K562 (cell line): ENCODE measurements around the gene HIVEP1. TPM values are rescaled to one million over a fixed set of nuclear protein-coding genes. Genes with fewer than 3 reads are reported as not detected.
A peak's percentile ranks its signal among the peaks of the same experiment; 100 is the strongest.

ENCODE experiments used
- ATAC-seq: fragments of 200-7000 bp; cut with Tn5 transposase; 3 replicates; pipeline ENCODE4 v1.9.1; 2020; ENCODE audit warnings: moderate library complexity
- BruUV-seq: library from RNA; stranded (reverse); fragments of 400-500 nt; replicated peaks from 2 replicates; lab custom pipeline; 2021; lab: Mats Ljungman, UMichigan
- CTCF ChIA-PET: fragments of 300-600 bp; formaldehyde crosslinking; extraction: SDS; loops from one replicate; lab custom pipeline; 2021; ENCODE audit warnings: low intra/inter-chr PET ratio; lab: Yijun Ruan, JAX
- POLR2A ChIA-PET: fragments of 300-600, 350-650 bp; sonication (Branson Sonifier 250); formaldehyde crosslinking; extraction: SDS; loops from one replicate; lab custom pipeline; 2021; ENCODE audit warnings: antibody characterized with exemption, inconsistent platforms; lab: Yijun Ruan, JAX
- DNase-seq, 4 experiments: peaks; one replicate each; pipeline versions ENCODE4 v3.0.0 to v3.0.0-alpha.2; 2011 to 2018; ENCODE audit warnings: low spot score in 3 of 4, mixed read lengths in 3 of 4; ENCODE audit errors: extremely low read depth in 1 of 4
- FAIRE-seq: peaks from 2 replicates; lab custom pipeline; 2011; peaks lifted over from hg19 to GRCh38; lab: Jason Lieb, UNC
- H2AFZ ChIP-seq: 2 replicates; pipeline ENCODE4 v1.6.0; 2011; ENCODE audit warnings: low read depth, low read length, control low read depth, inconsistent platforms
- H3K27ac ChIP-seq: fragments of 200-600 bp; 3 replicates; pipeline ENCODE4 v1.8.0; 2011; ENCODE audit warnings: low read depth, mild to moderate bottlenecking, control low read depth, inconsistent platforms, low read length, moderate library complexity, mixed read lengths; ENCODE audit errors: extremely low read depth
- H3K27me3 ChIP-seq, 2 experiments: fragments of 300-600 bp in 1 of 2; 2 replicates in 1 of 2; 3 replicates in 1 of 2; pipeline versions ENCODE4 v1.6.0 to v1.8.0; 2011; ENCODE audit warnings: inconsistent platforms in 2 of 2, low read length in 2 of 2, mild to moderate bottlenecking in 1 of 2, mixed read lengths in 1 of 2, moderate library complexity in 1 of 2; ENCODE audit not compliant: control insufficient read depth in 2 of 2, insufficient read depth in 2 of 2
- H3K36me3 ChIP-seq: fragments of 300-600 bp; 3 replicates; pipeline ENCODE4 v1.8.0; 2011; ENCODE audit warnings: mild to moderate bottlenecking, low read length, inconsistent platforms; ENCODE audit not compliant: control insufficient read depth, insufficient read depth
- H3K4me1 ChIP-seq, 2 experiments: fragments of 200-600 bp in 1 of 2; replicated peaks in 1 of 2; 2 replicates in 1 of 2; 3 replicates in 1 of 2; pipeline versions ENCODE4 v1.5.1 to v1.8.0; 2011; ENCODE audit warnings: inconsistent platforms in 2 of 2, low read length in 2 of 2, mild to moderate bottlenecking in 1 of 2, mixed read lengths in 1 of 2, moderate library complexity in 1 of 2; ENCODE audit not compliant: control insufficient read depth in 2 of 2, insufficient read depth in 2 of 2
- H3K4me2 ChIP-seq: 2 replicates; pipeline ENCODE4 v1.6.1; 2011; ENCODE audit warnings: low read length, control low read depth, inconsistent platforms, mixed read lengths; ENCODE audit not compliant: insufficient read depth
- H3K4me3 ChIP-seq: fragments of 200-600 bp; sonication (generic), shearing (Covaris generic); 2 replicates; pipeline ENCODE4 v1.5.1; 2016; ENCODE audit warnings: control low read depth, inconsistent platforms
- H3K79me2 ChIP-seq: fragments of 200-600 bp; 3 replicates; pipeline ENCODE4 v1.8.0; 2011; ENCODE audit warnings: low read length, inconsistent platforms; ENCODE audit not compliant: control insufficient read depth, insufficient read depth
- H3K9ac ChIP-seq, 2 experiments: 2 replicates each; pipeline versions ENCODE4 v1.6.0 to v1.6.1; 2011; ENCODE audit warnings: low read depth in 2 of 2, low read length in 2 of 2, control low read depth in 1 of 2, inconsistent platforms in 1 of 2, mild to moderate bottlenecking in 1 of 2, mixed read lengths in 1 of 2; ENCODE audit not compliant: insufficient read depth in 1 of 2
- H3K9me1 ChIP-seq: one replicate; pipeline ENCODE4 v1.6.0; 2011; ENCODE audit warnings: inconsistent platforms, mild to moderate bottlenecking, low read length, moderate library complexity; ENCODE audit not compliant: control insufficient read depth, insufficient read depth
- H3K9me3 ChIP-seq: replicated peaks from 2 replicates; pipeline ENCODE4 v1.5.1; 2011; ENCODE audit warnings: low read depth, low read length, inconsistent platforms; ENCODE audit not compliant: control insufficient read depth, insufficient read depth
- H4K20me1 ChIP-seq: replicated peaks from 2 replicates; pipeline ENCODE4 v1.6.1; 2011; ENCODE audit warnings: low read length, inconsistent platforms, mixed read lengths; ENCODE audit not compliant: control insufficient read depth, insufficient read depth
- BRF1 ChIP-seq: IDR thresholded peaks from 3 replicates; pipeline ENCODE4 v1.6.1; 2011; ENCODE audit warnings: borderline replicate concordance, mild to moderate bottlenecking; ENCODE audit not compliant: insufficient read length; ENCODE audit errors: extremely low read depth
- CBFA2T2 ChIP-seq: fragments of 450-650 bp; conservative IDR thresholded peaks from 2 replicates; pipeline ENCODE4 v1.6.1; 2017; ENCODE audit warnings: mild to moderate bottlenecking
- EZH2 ChIP-seq: IDR thresholded peaks from 2 replicates; pipeline ENCODE4 v1.6.1; 2012; ENCODE audit warnings: low read depth, mild to moderate bottlenecking, inconsistent platforms, low read length, borderline replicate concordance
- FOXK2 ChIP-seq, 2 experiments: fragments of 450-650 bp; IDR thresholded peaks in 1 of 2; conservative IDR thresholded peaks in 1 of 2; 2 replicates each; pipeline ENCODE4 v1.6.1; 2016; ENCODE audit warnings: low read depth in 2 of 2, mild to moderate bottlenecking in 1 of 2
- MBD1 ChIP-seq: fragments of 250-450 bp; sonication (Bioruptor Pico); IDR thresholded peaks from 2 replicates; pipeline ENCODE4 v1.8.0; 2022; ENCODE audit warnings: inconsistent platforms
- NFIC ChIP-seq: fragments of 450-650 bp; IDR thresholded peaks from 2 replicates; pipeline ENCODE4 v1.6.1; 2017; ENCODE audit warnings: mild to moderate bottlenecking, inconsistent platforms
- NR3C1 ChIP-seq: sonication (generic); formaldehyde crosslinking; IDR thresholded peaks from 2 replicates; pipeline ENCODE4 v1.8.1; 2022; ENCODE audit warnings: missing genetic modification reagents
- RAD21 ChIP-seq, 2 experiments: fragments of 250-450 bp in 1 of 2; fragments of 450-650 bp in 1 of 2; sonication (Bioruptor Pico) in 1 of 2; formaldehyde crosslinking in 1 of 2; IDR thresholded peaks in 1 of 2; conservative IDR thresholded peaks in 1 of 2; 2 replicates each; pipeline versions ENCODE4 v1.4.0 to v1.8.0; 2020 to 2022; ENCODE audit warnings: mild to moderate bottlenecking in 2 of 2, moderate library complexity in 1 of 2
- SOX6 ChIP-seq: fragments of 450-650 bp; IDR thresholded peaks from 2 replicates; pipeline ENCODE4 v1.6.1; 2014; ENCODE audit warnings: mild to moderate bottlenecking
- TCF7L2 ChIP-seq: fragments of 150-350 bp; IDR thresholded peaks from 2 replicates; pipeline ENCODE4 v1.6.1; 2016; ENCODE audit warnings: low read depth, mild to moderate bottlenecking, low read length, moderate library complexity
- ZKSCAN8 ChIP-seq: fragments of 200-800 bp; sonication (Bioruptor generic); IDR thresholded peaks from 2 replicates; pipeline ENCODE4 v1.6.1; 2016; ENCODE audit warnings: missing genetic modification characterization, missing compliant biosample characterization
- WGBS: fragments of 100-300 bp; shearing (Covaris generic); methylation state at CpG from one replicate; pipeline ENCODE4 v1.1.6; 2016; ENCODE audit warnings: low coverage, mixed read lengths; ENCODE audit not compliant: insufficient coverage; ENCODE audit errors: missing lambda C conversion rate; 5-methylcytosine and 5-hydroxymethylcytosine counted together
- in situ Hi-C: fragments of 300-500 bp; cut with MboI; formaldehyde crosslinking; loops from 4 replicates; pipeline ENCODE4 v1.15.0; 2018; ENCODE audit warnings: inconsistent platforms, mixed read lengths
- intact Hi-C: fragments of 100-400 bp; cut with micrococcal nuclease; formaldehyde crosslinking; loops from 2 replicates; pipeline ENCODE4 v1.14.2; 2022
- polyA plus RNA-seq, 8 experiments: library from polyadenylated mRNA; depleted of rRNA in 4 of 8; stranded (reverse) in 5 of 8; unstranded in 3 of 8; fragments of >200 nt; fragmentation: Nextera tagmentation in 2 of 8; fragmentation: Illumina TruSeq in 1 of 8; extraction: Ambion mirVana in 2 of 8; extraction: Trizol in 1 of 8; gene quantifications; 2 replicates each; pipeline versions ENCODE4 v1.2.1 to v1.2.3, GENCODE V29; 2011 to 2014; ENCODE audit warnings: inconsistent platforms in 1 of 8, missing spikeins in 1 of 8
- total RNA-seq, 7 experiments: library from RNA; depleted of rRNA in 6 of 7; stranded (reverse); fragments of >200 nt in 6 of 7; fragmentation: Illumina TruSeq in 2 of 7; extraction: Trizol in 2 of 7; gene quantifications; 2 replicates each; pipeline versions ENCODE4 v1.2.1 to v1.2.3, GENCODE V29; 2011 to 2021; ENCODE audit warnings: low replicate concordance in 1 of 7

The HIVEP1 gene
- total and polyA plus RNA-seq, 9 of the 15 experiments (the other 6 are each of a cell fraction or from before 2014, with no cell fraction given): 6.0 to 33.3 (median 21.7) TPM

DNA sequence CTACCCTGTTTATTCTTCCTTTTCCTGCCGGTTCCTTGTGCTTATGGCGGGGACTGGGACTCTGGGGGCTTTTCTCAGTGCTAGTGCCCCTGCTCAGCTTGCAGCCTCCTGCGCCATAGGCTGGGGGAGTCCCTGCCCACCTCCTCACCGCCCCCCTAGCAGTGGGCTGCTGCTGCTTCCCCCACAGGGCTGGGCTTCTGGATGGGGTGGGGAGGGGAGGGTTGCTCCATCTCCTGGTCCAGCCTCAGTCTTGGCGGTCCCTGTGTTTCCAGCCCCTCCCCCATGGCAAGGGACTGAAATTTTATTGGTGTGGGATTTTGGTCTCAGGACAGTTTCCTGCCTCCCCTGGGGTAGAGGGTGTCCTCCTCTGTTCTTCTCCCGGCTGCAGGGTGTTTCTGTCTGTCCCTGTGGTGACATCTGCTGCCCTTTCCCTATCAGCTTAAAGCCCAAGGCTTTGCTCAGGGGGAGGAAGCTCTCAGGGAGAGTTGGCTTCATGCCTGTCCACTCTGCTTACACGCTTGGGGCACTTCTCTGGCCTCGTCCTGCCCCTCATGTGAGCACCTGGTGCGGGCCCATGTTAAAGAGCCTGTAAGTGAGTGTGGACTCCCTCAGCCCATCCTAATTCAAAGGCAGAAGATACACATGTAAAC, 100.6 kb downstream of the HIVEP1 start:
- H3K4me3 ChIP-seq: no peak overlapping the region
- WGBS: 78% methylated on average over 9 of the region's 9 CpGs
- no peak overlapping the region for H2AFZ ChIP-seq
- FAIRE-seq (no peak), DNase-seq (peak in 2 of 4 experiments; percentile 46 to 49), ATAC-seq (peak; percentile 77)
- no peaks in the 10 kb centered on the region for H4K20me1 ChIP-seq
- no peaks in the 10 kb centered on the region for H3K9me1 ChIP-seq
- peak overlapping the region in 1 of 2 experiments; percentile 56; a peak in 1 of 4 replicates for H3K9ac ChIP-seq
- TF ChIP-seq RAD21 (CRISPR knock-in tag; conservative IDR thresholded peaks at IDR 0.05 in 1 of 2, IDR thresholded peaks at IDR 0.05 in 1 of 2) (peak in 1 of 2 experiments; percentile 19; a peak in 1 of 4 replicates), NFIC (peak; percentile 33; the same call in 1 of the 2 replicates), FOXK2 (conservative IDR thresholded peaks at IDR 0.05 in 1 of 2, IDR thresholded peaks at IDR 0.05 in 1 of 2; ENCODE audit: low read depth in 2 of 2) (no peak), MBD1 (CRISPR knock-in tag) (no peak), EZH2 (no peak), BRF1 (no peak), SOX6 (no peak), CBFA2T2 (no peak), TCF7L2 (no peak), NR3C1 (CRISPR knock-in tag) (no peak), ZKSCAN8 (no peak)
- H3K79me2 ChIP-seq: peaks cover 28% of the 10 kb centered on the region
- BruUV-seq: no TSS peak
- ChIA-PET CTCF (no interaction called here), POLR2A (interaction anchor here (0.7 to 2.0 kb wide), 2 partner anchors 12 to 15 kb away, joined by 3 to 6 read pairs; no protein-coding TSS in a partner anchor)
- intact Hi-C loops (no loop called here), in situ Hi-C loops (no loop called here)
- H3K27me3 ChIP-seq: no peaks in the 10 kb centered on the region
- H3K27ac ChIP-seq: no peak overlapping the region
- H3K4me1 ChIP-seq: peaks cover 0 to 10% of the 10 kb centered on the region in 2 experiments; a peak in 3 of 5 replicates
- H3K9me3 ChIP-seq: no peaks in the 10 kb centered on the region
- H3K4me2 ChIP-seq: no peak overlapping the region
- H3K36me3 ChIP-seq: peaks cover 32% of the 10 kb centered on the region
